ENCODE data around the gene PTGES2.

DNA sequence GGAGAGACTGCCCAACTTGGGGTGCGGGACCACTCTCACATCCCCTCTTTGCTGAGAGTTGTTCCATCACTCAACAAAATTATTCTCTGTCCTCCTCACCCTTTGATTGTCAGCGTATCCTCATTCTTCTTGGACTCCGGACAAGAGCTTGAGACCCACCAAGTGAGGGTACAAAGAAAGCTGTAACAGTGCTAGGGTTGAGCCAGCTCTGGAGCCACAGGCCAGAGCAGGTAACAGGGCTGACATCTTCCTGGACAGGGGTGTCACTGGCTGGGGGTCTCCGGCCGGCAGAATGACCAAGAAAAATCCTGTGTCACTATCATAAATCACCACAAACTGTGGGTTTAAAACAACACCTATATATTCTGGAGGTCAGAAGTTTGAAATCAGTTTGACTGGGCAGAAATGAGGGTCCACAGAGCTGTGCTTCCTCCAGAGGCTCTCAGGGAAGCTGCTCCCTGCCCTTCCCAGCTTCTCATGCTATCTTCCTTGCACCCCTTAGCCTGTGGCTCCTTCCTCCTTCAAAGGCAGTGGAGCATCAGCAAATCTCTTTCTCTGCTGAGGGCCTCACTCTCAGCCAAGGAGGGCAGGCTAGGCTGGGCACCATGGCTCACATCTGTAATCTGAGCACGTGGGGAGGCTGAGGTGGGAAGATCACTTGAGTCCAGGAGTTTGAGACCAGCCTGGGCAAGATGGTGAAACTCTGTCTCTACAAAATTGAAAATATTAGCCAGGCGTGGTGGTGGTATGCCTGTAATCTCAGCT is 28.4 kb upstream of the PTGES2 start:
- TF ChIP-seq, protein P1, sequence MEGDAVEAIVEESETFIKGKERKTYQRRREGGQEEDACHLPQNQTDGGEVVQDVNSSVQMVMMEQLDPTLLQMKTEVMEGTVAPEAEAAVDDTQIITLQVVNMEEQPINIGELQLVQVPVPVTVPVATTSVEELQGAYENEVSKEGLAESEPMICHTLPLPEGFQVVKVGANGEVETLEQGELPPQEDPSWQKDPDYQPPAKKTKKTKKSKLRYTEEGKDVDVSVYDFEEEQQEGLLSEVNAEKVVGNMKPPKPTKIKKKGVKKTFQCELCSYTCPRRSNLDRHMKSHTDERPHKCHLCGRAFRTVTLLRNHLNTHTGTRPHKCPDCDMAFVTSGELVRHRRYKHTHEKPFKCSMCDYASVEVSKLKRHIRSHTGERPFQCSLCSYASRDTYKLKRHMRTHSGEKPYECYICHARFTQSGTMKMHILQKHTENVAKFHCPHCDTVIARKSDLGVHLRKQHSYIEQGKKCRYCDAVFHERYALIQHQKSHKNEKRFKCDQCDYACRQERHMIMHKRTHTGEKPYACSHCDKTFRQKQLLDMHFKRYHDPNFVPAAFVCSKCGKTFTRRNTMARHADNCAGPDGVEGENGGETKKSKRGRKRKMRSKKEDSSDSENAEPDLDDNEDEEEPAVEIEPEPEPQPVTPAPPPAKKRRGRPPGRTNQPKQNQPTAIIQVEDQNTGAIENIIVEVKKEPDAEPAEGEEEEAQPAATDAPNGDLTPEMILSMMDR (IDR thresholded peaks at IDR 0.05; ENCODE audit: poor library complexity, severe bottlenecking) = no peak
- no peak for TF ChIP-seq MXI1 (conservative IDR thresholded peaks at IDR 0.05; ENCODE audit: poor library complexity, severe bottlenecking)
- TF ChIP-seq EP300 (conservative IDR thresholded peaks at IDR 0.05; ENCODE audit: poor library complexity, severe bottlenecking) = no peak
- TF ChIP-seq, protein P2, sequence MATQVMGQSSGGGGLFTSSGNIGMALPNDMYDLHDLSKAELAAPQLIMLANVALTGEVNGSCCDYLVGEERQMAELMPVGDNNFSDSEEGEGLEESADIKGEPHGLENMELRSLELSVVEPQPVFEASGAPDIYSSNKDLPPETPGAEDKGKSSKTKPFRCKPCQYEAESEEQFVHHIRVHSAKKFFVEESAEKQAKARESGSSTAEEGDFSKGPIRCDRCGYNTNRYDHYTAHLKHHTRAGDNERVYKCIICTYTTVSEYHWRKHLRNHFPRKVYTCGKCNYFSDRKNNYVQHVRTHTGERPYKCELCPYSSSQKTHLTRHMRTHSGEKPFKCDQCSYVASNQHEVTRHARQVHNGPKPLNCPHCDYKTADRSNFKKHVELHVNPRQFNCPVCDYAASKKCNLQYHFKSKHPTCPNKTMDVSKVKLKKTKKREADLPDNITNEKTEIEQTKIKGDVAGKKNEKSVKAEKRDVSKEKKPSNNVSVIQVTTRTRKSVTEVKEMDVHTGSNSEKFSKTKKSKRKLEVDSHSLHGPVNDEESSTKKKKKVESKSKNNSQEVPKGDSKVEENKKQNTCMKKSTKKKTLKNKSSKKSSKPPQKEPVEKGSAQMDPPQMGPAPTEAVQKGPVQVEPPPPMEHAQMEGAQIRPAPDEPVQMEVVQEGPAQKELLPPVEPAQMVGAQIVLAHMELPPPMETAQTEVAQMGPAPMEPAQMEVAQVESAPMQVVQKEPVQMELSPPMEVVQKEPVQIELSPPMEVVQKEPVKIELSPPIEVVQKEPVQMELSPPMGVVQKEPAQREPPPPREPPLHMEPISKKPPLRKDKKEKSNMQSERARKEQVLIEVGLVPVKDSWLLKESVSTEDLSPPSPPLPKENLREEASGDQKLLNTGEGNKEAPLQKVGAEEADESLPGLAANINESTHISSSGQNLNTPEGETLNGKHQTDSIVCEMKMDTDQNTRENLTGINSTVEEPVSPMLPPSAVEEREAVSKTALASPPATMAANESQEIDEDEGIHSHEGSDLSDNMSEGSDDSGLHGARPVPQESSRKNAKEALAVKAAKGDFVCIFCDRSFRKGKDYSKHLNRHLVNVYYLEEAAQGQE (IDR thresholded peaks at IDR 0.05; ENCODE audit: borderline replicate concordance) = no peak
- no peak for TF ChIP-seq EZH2 (IDR thresholded peaks at IDR 0.05; ENCODE audit: borderline replicate concordance, insufficient read depth, low read length, poor library complexity, severe bottlenecking)
- no peak for TF ChIP-seq TAF1 (IDR thresholded peaks at IDR 0.05; ENCODE audit: low read depth)
- no peak for TF ChIP-seq POLR2AphosphoS5 (IDR thresholded peaks at IDR 0.05)

All from neural cell (in vitro differentiated cells).